PC-3 (cell line): ENCODE results near the gene VCAN.

Experiments used
- EZH2 ChIP-seq: fragments of 300-600 bp; sonication (generic); IDR thresholded peaks from one replicate; pipeline ENCODE4 v1.6.1; 2017; ENCODE audit warnings: antibody characterized with exemption, mild to moderate bottlenecking, low read length; ENCODE audit not compliant: unreplicated experiment
- EZH2phosphoT487 ChIP-seq: fragments of 300-600 bp; sonication (generic); IDR thresholded peaks from 2 replicates; pipeline ENCODE4 v1.6.1; 2018; ENCODE audit warnings: mild to moderate bottlenecking, antibody characterized with exemption, low read length, borderline replicate concordance
- TF ChIP-seq, protein P1 (sequence below): fragments of 300-600 bp; sonication (generic); conservative IDR thresholded peaks from 2 replicates; pipeline ENCODE4 v1.5.1; 2017; ENCODE audit warnings: antibody characterized with exemption, low read depth, mild to moderate bottlenecking, low read length

DNA sequence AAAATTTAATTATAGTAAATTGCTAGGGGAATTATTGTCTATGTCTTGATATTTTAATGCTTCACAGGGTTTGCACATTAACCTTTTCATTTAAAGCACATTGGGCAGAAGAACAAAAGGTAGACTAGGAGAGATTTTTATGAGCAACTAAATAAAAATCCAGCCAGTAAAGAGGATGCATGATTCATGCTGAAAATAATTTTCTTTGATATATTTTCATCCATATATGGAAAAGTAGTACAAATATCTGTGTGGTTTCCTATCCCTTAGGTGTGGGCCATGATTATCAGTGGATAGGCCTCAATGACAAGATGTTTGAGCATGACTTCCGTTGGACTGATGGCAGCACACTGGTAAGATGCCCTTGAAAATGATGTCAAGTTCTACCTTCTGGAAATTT is 83.1 kb downstream of the VCAN start:
- TF ChIP-seq, protein P1, sequence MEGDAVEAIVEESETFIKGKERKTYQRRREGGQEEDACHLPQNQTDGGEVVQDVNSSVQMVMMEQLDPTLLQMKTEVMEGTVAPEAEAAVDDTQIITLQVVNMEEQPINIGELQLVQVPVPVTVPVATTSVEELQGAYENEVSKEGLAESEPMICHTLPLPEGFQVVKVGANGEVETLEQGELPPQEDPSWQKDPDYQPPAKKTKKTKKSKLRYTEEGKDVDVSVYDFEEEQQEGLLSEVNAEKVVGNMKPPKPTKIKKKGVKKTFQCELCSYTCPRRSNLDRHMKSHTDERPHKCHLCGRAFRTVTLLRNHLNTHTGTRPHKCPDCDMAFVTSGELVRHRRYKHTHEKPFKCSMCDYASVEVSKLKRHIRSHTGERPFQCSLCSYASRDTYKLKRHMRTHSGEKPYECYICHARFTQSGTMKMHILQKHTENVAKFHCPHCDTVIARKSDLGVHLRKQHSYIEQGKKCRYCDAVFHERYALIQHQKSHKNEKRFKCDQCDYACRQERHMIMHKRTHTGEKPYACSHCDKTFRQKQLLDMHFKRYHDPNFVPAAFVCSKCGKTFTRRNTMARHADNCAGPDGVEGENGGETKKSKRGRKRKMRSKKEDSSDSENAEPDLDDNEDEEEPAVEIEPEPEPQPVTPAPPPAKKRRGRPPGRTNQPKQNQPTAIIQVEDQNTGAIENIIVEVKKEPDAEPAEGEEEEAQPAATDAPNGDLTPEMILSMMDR = no peak
- TF ChIP-seq EZH2 (no peak), EZH2phosphoT487 (no peak)
